B cell (primary cell): Measurements from ENCODE around the gene PLEKHG4B. TPM values are rescaled to one million over a fixed set of nuclear protein-coding genes. Genes with fewer than 3 reads are reported as not detected.

Source experiments
- ATAC-seq: fragments of 200-7000 bp; cut with Tn5 transposase; one replicate; pipeline ENCODE4 v1.10.0; 2021; ENCODE audit warnings: low read depth, mild to moderate bottlenecking, moderate number of reproducible peaks, moderate library complexity
- CTCF ChIA-PET: fragments of 350-600 bp; sonication (Branson Sonifier 250); formaldehyde crosslinking; loops from one replicate; lab custom pipeline; 2021; ENCODE audit warnings: antibody characterized with exemption, inconsistent platforms; lab: Charles Lee
- POLR2A ChIA-PET: fragments of 350-600 bp; sonication (Branson Sonifier 250); formaldehyde crosslinking; loops from one replicate; lab custom pipeline; 2021; ENCODE audit warnings: antibody characterized with exemption; lab: Charles Lee
- DNase-seq: peaks from one replicate; pipeline ENCODE4 v3.0.0; 2013
- H2AFZ ChIP-seq: 2 replicates; pipeline ENCODE4 v1.6.1; 2012; ENCODE audit warnings: mild to moderate bottlenecking, low read depth, low read length; ENCODE audit not compliant: insufficient read depth, poor library complexity, severe bottlenecking
- H3K27ac ChIP-seq, 2 donors: 1 replicate in 1 of 2; 2 replicates in 1 of 2; pipeline ENCODE4 v1.5.1; 2012 to 2013; ENCODE audit warnings: low read length in 2 of 2, mild to moderate bottlenecking in 2 of 2, moderate library complexity in 1 of 2
- H3K27me3 ChIP-seq, 4 experiments: fragments of 200-600 bp in 1 of 4; sonication (generic) in 1 of 4; replicated peaks in 1 of 4; 1 replicate in 2 of 4; 2 replicates in 2 of 4; pipeline versions ENCODE4 v1.6.1 to v1.7.0; 2013 to 2016; ENCODE audit warnings: low read length in 3 of 4, mild to moderate bottlenecking in 2 of 4, mixed read lengths in 1 of 4, moderate library complexity in 1 of 4; ENCODE audit not compliant: insufficient read depth in 4 of 4, control insufficient read depth in 3 of 4; ENCODE audit errors: control extremely low read depth in 1 of 4
- H3K36me3 ChIP-seq, 2 experiments: replicated peaks in 1 of 2; 1 replicate in 1 of 2; 2 replicates in 1 of 2; pipeline versions ENCODE4 v1.6.1 to v1.7.1; 2013; ENCODE audit warnings: low read length in 1 of 2; ENCODE audit not compliant: insufficient read depth in 2 of 2, control insufficient read depth in 1 of 2; ENCODE audit errors: control extremely low read depth in 1 of 2, extremely low read depth in 1 of 2
- H3K4me1 ChIP-seq, 2 donors: fragments of 200-600 bp in 1 of 2; sonication (generic) in 1 of 2; 1 replicate in 1 of 2; 2 replicates in 1 of 2; pipeline versions ENCODE4 v1.5.1 to v1.6.1; 2013 to 2017; ENCODE audit warnings: low read length in 2 of 2; ENCODE audit not compliant: control insufficient read depth in 2 of 2, insufficient read depth in 2 of 2
- H3K4me2 ChIP-seq: replicated peaks from 2 replicates; pipeline ENCODE3; 2012; ENCODE audit warnings: mild to moderate bottlenecking, low read depth, low read length; ENCODE audit not compliant: poor library complexity, severe bottlenecking
- H3K4me3 ChIP-seq, 5 experiments: fragments of 200-600 bp in 1 of 5; sonication (generic) in 1 of 5; 1 replicate in 3 of 5; 2 replicates in 2 of 5; pipeline versions ENCODE4 v1.5.1 to v1.7.0; 2011 to 2016; ENCODE audit warnings: low read length in 4 of 5, mild to moderate bottlenecking in 4 of 5, low read depth in 2 of 5, control low read depth in 1 of 5, moderate library complexity in 1 of 5; ENCODE audit not compliant: insufficient read depth in 1 of 5; ENCODE audit errors: control extremely low read depth in 1 of 5, extremely low read depth in 1 of 5
- H3K79me2 ChIP-seq: fragments of 200-600 bp; sonication (generic); one replicate; pipeline ENCODE4 v1.6.0; 2016; ENCODE audit warnings: low read length; ENCODE audit not compliant: control insufficient read depth, insufficient read depth
- H3K9ac ChIP-seq: fragments of 200-600 bp; sonication (generic); 2 replicates; pipeline ENCODE4 v1.6.1; 2017; ENCODE audit warnings: mild to moderate bottlenecking, low read length, moderate library complexity
- H3K9me3 ChIP-seq, 3 donors: one replicate each; pipeline versions ENCODE4 v1.6.1 to v1.7.1; 2013; ENCODE audit warnings: low read length in 2 of 3; ENCODE audit not compliant: control insufficient read depth in 2 of 3, insufficient read depth in 1 of 3; ENCODE audit errors: control extremely low read depth in 1 of 3
- H4K20me1 ChIP-seq: 2 replicates; pipeline ENCODE4 v1.6.0; 2012; ENCODE audit warnings: mild to moderate bottlenecking, low read length; ENCODE audit not compliant: insufficient read depth, control insufficient read depth, poor library complexity, severe bottlenecking
- H3K27ac Mint-ChIP-seq: one replicate; pipeline ENCODE4 v1.8.0; 2021; ENCODE audit warnings: mixed read lengths
- H3K27me3 Mint-ChIP-seq: one replicate; pipeline ENCODE4 v1.8.0; 2021; ENCODE audit warnings: mixed read lengths
- H3K4me1 Mint-ChIP-seq: one replicate; pipeline ENCODE4 v1.8.0; 2021; ENCODE audit warnings: mixed read lengths
- H3K4me3 Mint-ChIP-seq: one replicate; pipeline ENCODE4 v1.8.0; 2021; ENCODE audit warnings: mixed read lengths
- H3K9me3 Mint-ChIP-seq: one replicate; pipeline ENCODE4 v1.8.0; 2022; ENCODE audit warnings: mixed read lengths; ENCODE audit not compliant: insufficient read depth
- EZH2 ChIP-seq: IDR thresholded peaks from 2 replicates; pipeline ENCODE4 v1.6.1; 2012; ENCODE audit warnings: borderline replicate concordance, low read depth, mild to moderate bottlenecking, moderate library complexity, low read length; ENCODE audit not compliant: insufficient read depth, poor library complexity, severe bottlenecking
- WGBS: methylation state at CpG from one replicate; pipeline ENCODE4 v1.1.5; 2013; ENCODE audit warnings: missing lambda C conversion rate; ENCODE audit not compliant: insufficient coverage; 5-methylcytosine and 5-hydroxymethylcytosine counted together
- intact Hi-C: fragments of 100-400 bp; cut with micrococcal nuclease; formaldehyde crosslinking; loops from one replicate; pipeline ENCODE4 v1.10.0; 2022
- polyA plus RNA-seq: library from polyadenylated mRNA; depleted of rRNA; stranded (reverse); fragments of >200 nt; gene quantifications from 2 replicates; pipeline ENCODE4 v1.2.3, GENCODE V29; 2012
- total RNA-seq, 2 donors: library from RNA; stranded (reverse); fragments of 120-200 nt in 1 of 2; gene quantifications; 1 replicate in 1 of 2; 2 replicates in 1 of 2; pipeline versions ENCODE4 v1.2.3 to v1.2.4, GENCODE V29; 2013 to 2022
- TF ChIP-seq, protein P1 (sequence below): fragments of 200-600 bp; IDR thresholded peaks from one replicate; pipeline ENCODE4 v1.8.0; 2022; ENCODE audit warnings: antibody characterized with exemption, mild to moderate bottlenecking

PLEKHG4B gene
- total and polyA plus RNA-seq, 2 donors (not counting 1 experiment from before 2014, with no cell fraction given): not detected

GRCh38 chr5:169728-170094, 77.7 kb downstream of the PLEKHG4B start:
- Histone ChIP-seq H3K4me3 (no peak overlapping the region), H3K4me1 (no peaks in the 10 kb centered on the region), H3K27me3 (no peaks in the 10 kb centered on the region), H2AFZ (no peak overlapping the region), H4K20me1 (no peaks in the 10 kb centered on the region), H3K9me3 (peaks cover 0 to 3% (median 0%) of the 10 kb centered on the region in 3 donors), H3K9ac (no peak overlapping the region), H3K27ac (no peak overlapping the region), H3K4me2 (no peak overlapping the region), H3K36me3 (no peaks in the 10 kb centered on the region), H3K79me2 (no peaks in the 10 kb centered on the region)
- no peaks in the 10 kb centered on the region for H3K9me3 Mint-ChIP-seq
- H3K4me3 Mint-ChIP-seq: no peak overlapping the region
- peaks cover 9% of the 10 kb centered on the region for H3K27me3 Mint-ChIP-seq
- no peaks in the 10 kb centered on the region for H3K4me1 Mint-ChIP-seq
- no peak for TF ChIP-seq EZH2
- TF ChIP-seq, protein P1, sequence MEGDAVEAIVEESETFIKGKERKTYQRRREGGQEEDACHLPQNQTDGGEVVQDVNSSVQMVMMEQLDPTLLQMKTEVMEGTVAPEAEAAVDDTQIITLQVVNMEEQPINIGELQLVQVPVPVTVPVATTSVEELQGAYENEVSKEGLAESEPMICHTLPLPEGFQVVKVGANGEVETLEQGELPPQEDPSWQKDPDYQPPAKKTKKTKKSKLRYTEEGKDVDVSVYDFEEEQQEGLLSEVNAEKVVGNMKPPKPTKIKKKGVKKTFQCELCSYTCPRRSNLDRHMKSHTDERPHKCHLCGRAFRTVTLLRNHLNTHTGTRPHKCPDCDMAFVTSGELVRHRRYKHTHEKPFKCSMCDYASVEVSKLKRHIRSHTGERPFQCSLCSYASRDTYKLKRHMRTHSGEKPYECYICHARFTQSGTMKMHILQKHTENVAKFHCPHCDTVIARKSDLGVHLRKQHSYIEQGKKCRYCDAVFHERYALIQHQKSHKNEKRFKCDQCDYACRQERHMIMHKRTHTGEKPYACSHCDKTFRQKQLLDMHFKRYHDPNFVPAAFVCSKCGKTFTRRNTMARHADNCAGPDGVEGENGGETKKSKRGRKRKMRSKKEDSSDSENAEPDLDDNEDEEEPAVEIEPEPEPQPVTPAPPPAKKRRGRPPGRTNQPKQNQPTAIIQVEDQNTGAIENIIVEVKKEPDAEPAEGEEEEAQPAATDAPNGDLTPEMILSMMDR: no peak
- no peak for ATAC-seq
- 91% methylated on average over 11 of the region's 12 CpGs for WGBS
- intact Hi-C loops: no loop called here
- ChIA-PET POLR2A (no interaction called here), CTCF (no interaction called here)
- H3K27ac Mint-ChIP-seq: no peak overlapping the region
- DNase-seq: no peak

GRCh38 chr5:170971-171800, 79.2 kb downstream of the PLEKHG4B start:
- no peak overlapping the region for H3K4me3 Mint-ChIP-seq

More at GRCh38 chr5:170971-171800, 79.2 kb downstream of the PLEKHG4B start:
- peaks cover 9% of the 10 kb centered on the region for H3K27me3 Mint-ChIP-seq
- no peak overlapping the region for H2AFZ ChIP-seq
- H3K27ac Mint-ChIP-seq: no peak overlapping the region
- no peaks in the 10 kb centered on the region for H3K79me2 ChIP-seq
- WGBS: 89% methylated on average over 37 of the region's 37 CpGs
- no peaks in the 10 kb centered on the region for H3K36me3 ChIP-seq
- H3K4me1 Mint-ChIP-seq: no peaks in the 10 kb centered on the region
- no peak for DNase-seq
- no peak overlapping the region for H3K27ac ChIP-seq
- ATAC-seq: no peak
- no peaks in the 10 kb centered on the region for H3K9me3 ChIP-seq
- intact Hi-C loops: no loop called here
- no peaks in the 10 kb centered on the region for H3K4me1 ChIP-seq
- H4K20me1 ChIP-seq: no peaks in the 10 kb centered on the region
- no peaks in the 10 kb centered on the region for H3K27me3 ChIP-seq
- no peak overlapping the region for H3K4me2 ChIP-seq
- H3K9ac ChIP-seq: no peak overlapping the region
- H3K9me3 Mint-ChIP-seq: no peaks in the 10 kb centered on the region
- H3K4me3 ChIP-seq: no peak overlapping the region
- TF ChIP-seq, protein P1: no peak
- TF ChIP-seq EZH2: no peak
- CTCF ChIA-PET: no interaction called here
- POLR2A ChIA-PET: no interaction called here
